GM12892 (cell line): Measurements from ENCODE around the gene XPO5.

ENCODE experiments used
- DNase-seq: peaks from one replicate; pipeline ENCODE4 v3.0.0; 2011; ENCODE audit not compliant: insufficient read length
- FAIRE-seq: peaks from 2 replicates; lab custom pipeline; 2011; peaks lifted over from hg19 to GRCh38; lab: Jason Lieb, UNC
- POLR2A ChIP-seq: IDR thresholded peaks from 2 replicates; pipeline ENCODE4 v1.6.1; 2011; ENCODE audit warnings: low read depth, low read length, control low read depth
- POLR2AphosphoS5 ChIP-seq: IDR thresholded peaks from 2 replicates; pipeline ENCODE4 v1.6.1; 2011; ENCODE audit warnings: low read depth, low read length, control low read depth
- TAF1 ChIP-seq: IDR thresholded peaks from 2 replicates; pipeline ENCODE4 v1.6.1; 2011; ENCODE audit warnings: low read depth, mild to moderate bottlenecking, control low read depth, low read length, borderline replicate concordance

Gene XPO5

DNA sequence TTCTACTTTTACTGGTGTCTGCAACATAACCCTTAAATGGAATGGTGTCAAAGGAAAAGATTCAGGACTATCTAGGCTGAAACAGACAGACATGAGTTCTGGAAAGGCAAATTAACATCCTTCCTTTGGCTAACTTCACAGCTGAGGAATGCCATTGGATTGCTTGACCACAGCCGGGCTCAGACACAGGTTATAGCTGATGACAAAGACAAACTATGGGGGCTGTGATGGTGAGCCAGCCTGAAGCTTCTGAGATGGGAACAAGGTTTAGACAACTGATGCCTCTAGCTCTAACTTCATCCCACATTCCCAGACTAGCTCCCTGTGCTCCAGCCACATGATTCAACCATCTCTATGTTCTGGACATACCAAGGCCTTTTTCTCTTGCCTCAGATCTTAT, 43.6 kb downstream of the XPO5 start:
- no peak for FAIRE-seq
- no peak for DNase-seq

GRCh38 chr6:43524483-43524961, 51.3 kb downstream of the XPO5 start:
- TF ChIP-seq POLR2AphosphoS5 (peak; percentile 63; the same call in 1 of the 2 replicates), POLR2A (peak; percentile 52; the same call in 1 of the 2 replicates), TAF1 (no peak)
- FAIRE-seq (no peak), DNase-seq (no peak)

More for the DNA sequence above, 43.6 kb downstream of the XPO5 start:
- no peak for TF ChIP-seq TAF1
- TF ChIP-seq POLR2A, result no peak
- TF ChIP-seq POLR2AphosphoS5, result no peak

DNA sequence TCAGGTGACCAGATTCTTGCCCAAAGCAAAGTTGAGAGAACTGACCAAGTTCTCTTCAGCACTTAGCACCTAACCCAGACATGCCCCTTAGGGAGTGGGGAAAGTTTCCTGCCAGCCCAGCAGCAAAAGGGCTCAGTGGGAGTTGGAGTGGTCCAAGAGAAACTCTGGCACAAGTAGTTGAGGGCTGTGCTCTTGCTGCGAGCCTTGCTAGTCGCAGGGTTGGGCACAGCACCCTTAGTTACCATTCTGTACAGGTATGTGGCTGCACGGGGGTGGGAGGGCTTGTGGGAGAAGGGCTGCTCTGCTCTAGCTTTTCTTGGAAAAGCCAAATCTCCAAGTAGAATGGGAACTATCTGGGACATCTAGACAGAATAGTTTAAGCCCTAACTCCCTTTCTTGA, 52.6 kb downstream of the XPO5 start:
- TF ChIP-seq TAF1 (no peak), POLR2AphosphoS5 (no peak), POLR2A (no peak; the same call in 1 of the 2 replicates)
- no peak for FAIRE-seq
- DNase-seq, result no peak

DNA sequence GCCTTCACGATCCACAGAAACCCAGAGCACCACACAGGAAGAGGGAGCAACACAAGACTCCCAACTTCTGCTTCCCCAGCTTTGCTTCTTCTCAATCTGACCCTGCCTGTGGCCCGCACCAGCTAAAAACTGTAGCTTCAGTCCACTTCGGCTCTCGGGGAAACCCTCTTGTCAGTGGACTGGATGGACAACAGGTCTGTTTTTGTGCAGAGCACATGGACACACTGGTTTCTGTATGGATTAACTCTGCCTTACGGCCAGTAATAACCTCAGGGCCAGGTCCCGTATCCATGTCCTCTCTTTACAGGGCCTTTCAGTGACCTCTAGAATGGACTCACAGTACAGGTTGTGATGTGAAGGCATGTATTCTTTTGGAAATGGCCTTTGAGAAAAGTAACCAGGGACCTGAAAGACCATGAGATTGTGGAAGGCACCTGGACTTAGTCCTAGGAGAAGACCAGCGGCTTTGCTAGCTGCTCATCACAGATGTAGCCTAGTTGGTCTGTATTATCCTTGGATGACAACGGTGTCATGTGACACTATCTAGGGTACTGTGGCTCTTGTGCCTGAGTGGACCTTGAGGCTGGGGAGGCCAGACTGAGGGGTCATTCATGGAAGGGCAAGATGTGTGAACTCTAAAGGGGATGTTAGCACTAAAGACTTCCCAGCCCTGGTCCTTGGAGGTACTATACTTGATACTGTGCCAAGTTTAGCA, 53.1 kb downstream of the XPO5 start:
- DNase-seq, result no peak
- TF ChIP-seq POLR2A (no peak; the same call in 1 of the 2 replicates), POLR2AphosphoS5 (peak; percentile 55; the same call in 1 of the 2 replicates), TAF1 (no peak)
- no peak for FAIRE-seq

DNA sequence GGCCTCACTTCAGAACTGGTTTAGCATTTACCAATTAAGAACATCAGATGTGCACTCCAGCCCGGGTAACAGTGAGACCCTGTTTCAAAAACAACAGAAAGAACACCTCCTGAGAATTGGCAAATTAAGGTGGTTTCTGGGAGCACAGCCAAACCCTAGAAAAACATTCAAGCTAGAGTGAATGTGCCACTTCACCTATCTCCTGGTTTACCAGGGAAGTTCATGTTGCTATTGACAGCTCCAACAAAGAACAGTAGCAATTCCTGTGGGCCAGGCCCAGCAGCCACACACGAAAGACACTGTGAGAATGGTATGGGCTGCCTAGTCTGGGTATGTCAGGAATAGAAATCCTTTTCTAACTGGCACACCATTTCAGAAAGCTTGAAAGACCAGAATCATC, 54.0 kb downstream of the XPO5 start:
- no peak for DNase-seq
- FAIRE-seq, result no peak
- no peak for TF ChIP-seq POLR2AphosphoS5

- FAIRE-seq, result no peak
- TF ChIP-seq POLR2A (peak; percentile 38; the same call in 1 of the 2 replicates), TAF1 (no peak), POLR2AphosphoS5 (peak; percentile 67)
- no peak for DNase-seq
Measured at GRCh38 chr6:43520097-43520496, 55.7 kb downstream of the XPO5 start.

GRCh38 chr6:43517505-43518357, 58.1 kb downstream of the XPO5 start:
- DNase-seq (no peak), FAIRE-seq (no peak)
- TF ChIP-seq TAF1 (no peak), POLR2A (no peak), POLR2AphosphoS5 (no peak)

GRCh38 chr6:43516697-43517504, 58.9 kb downstream of the XPO5 start, which contains the start of the genes POLR1C and YIPF3:
Gene POLR1C, plus strand, starts transcription at chr6:43517089. Its CDS starts 21 bp downstream, at chr6:43517110.
Gene YIPF3, minus strand, starts transcription at chr6:43516926. Its CDS starts 119 bp downstream, at chr6:43516807.
- DNase-seq (peak; percentile 93), FAIRE-seq (peak; percentile 93)
- TF ChIP-seq TAF1, result peak; percentile 66; the same call in 1 of the 2 replicates
- TF ChIP-seq POLR2AphosphoS5, result peak; percentile 98
- TF ChIP-seq POLR2A, result peak; percentile 96

- DNase-seq, result no peak
- FAIRE-seq, result no peak
- TF ChIP-seq POLR2A (no peak), TAF1 (no peak), POLR2AphosphoS5 (no peak)
Measured at GRCh38 chr6:43516367-43516696, 59.5 kb downstream of the XPO5 start.

DNA sequence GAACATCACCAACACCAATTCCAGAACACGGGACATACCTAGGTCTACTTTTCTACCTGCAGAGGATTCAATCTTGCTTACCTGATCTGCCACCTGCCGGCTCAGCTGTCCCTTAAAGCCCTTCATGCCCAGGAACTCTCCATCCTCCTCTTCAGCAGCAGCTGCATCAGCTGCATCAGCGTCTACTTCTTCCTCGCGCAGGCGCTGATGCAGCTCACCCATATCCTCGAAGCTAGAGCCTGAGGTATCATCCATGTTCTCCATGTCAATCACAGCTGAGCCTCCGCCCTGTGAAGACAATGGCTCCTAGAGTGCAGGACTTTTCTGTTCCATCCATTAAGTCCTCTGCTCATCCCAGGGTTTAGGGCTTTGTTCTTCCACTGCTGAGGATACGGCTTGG, 60.0 kb downstream of the XPO5 start:
- no peak for FAIRE-seq
- no peak for DNase-seq
- no peak for TF ChIP-seq POLR2A
- no peak for TF ChIP-seq TAF1
- TF ChIP-seq POLR2AphosphoS5, result no peak

DNA sequence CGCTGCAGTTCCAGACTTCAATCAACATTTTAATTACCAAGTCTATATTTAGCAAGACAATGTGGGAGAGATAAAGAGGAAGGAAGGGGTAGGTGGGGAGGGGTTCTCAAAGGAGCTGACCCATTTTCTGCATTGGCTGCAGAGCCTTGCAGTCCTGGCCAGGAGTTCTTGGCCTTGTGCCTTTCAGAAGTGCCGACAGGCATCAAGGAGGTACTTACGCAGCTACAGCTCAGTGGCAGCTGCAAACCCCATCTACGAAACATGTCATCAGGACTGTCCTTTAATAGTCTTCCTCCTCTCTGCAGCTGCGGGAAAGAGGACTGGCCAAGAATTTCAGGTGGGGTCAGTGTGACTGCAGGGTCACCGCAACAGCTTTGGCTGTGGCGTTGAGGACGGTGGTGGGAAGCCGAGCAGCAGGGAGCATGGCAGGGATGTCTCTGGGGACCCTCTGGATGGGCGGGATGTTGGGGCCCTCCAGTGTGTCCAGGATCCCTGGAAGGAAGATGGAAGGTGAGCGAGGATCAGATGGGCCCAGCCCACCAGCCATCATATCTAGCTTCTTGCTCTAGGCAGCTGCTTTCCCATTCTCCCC, 63.9 kb downstream of the XPO5 start:
- FAIRE-seq, result no peak
- DNase-seq, result no peak
- TF ChIP-seq POLR2A (no peak), POLR2AphosphoS5 (no peak), TAF1 (no peak)
